GM19099 (cell line): ENCODE measurements around the gene ILK.

Experiments
- POLR2A ChIP-seq: IDR thresholded peaks from 3 replicates; pipeline ENCODE4 v1.6.1; 2011; ENCODE audit warnings: low read depth; ENCODE audit not compliant: insufficient read length; ENCODE audit errors: extremely low read depth

Gene ILK

GRCh38 chr11:6568191-6568918, 35.2 kb upstream of the ILK start:
- TF ChIP-seq POLR2A = no peak

- no peak for TF ChIP-seq POLR2A
These were observed 33.9 kb upstream of the ILK start for GRCh38 chr11:6569706-6570105.

GRCh38 chr11:6570691-6571427, 32.7 kb upstream of the ILK start:
- no peak for TF ChIP-seq POLR2A

GRCh38 chr11:6571434-6572008, 32.1 kb upstream of the ILK start:
- TF ChIP-seq POLR2A = no peak

- no peak for TF ChIP-seq POLR2A
These were observed 31.4 kb upstream of the ILK start for GRCh38 chr11:6572215-6572614.

- no peak for TF ChIP-seq POLR2A
These were observed 28.5 kb upstream of the ILK start for GRCh38 chr11:6574816-6575715.

GRCh38 chr11:6576471-6577373, 26.9 kb upstream of the ILK start:
- no peak for TF ChIP-seq POLR2A

GRCh38 chr11:6578134-6578533, 25.4 kb upstream of the ILK start:
- TF ChIP-seq POLR2A = no peak

- TF ChIP-seq POLR2A = no peak
These were observed 23.9 kb upstream of the ILK start for GRCh38 chr11:6579681-6580080.

- TF ChIP-seq POLR2A = no peak
These were observed 20.0 kb upstream of the ILK start for GRCh38 chr11:6583584-6583983.

- TF ChIP-seq POLR2A = no peak
These were observed 19.0 kb upstream of the ILK start for GRCh38 chr11:6584528-6584927.

GRCh38 chr11:6586434-6587359, 16.9 kb upstream of the ILK start:
- TF ChIP-seq POLR2A = no peak

GRCh38 chr11:6587360-6587953, 16.1 kb upstream of the ILK start:
- TF ChIP-seq POLR2A = no peak
